ENCODE data around the gene KRT1.
"Not testable (repeated sequence)": the region's sequence is repeated elsewhere in the genome, so short reads cannot be mapped to it uniquely, and the experiment has no call there.

The KRT1 gene

DNA sequence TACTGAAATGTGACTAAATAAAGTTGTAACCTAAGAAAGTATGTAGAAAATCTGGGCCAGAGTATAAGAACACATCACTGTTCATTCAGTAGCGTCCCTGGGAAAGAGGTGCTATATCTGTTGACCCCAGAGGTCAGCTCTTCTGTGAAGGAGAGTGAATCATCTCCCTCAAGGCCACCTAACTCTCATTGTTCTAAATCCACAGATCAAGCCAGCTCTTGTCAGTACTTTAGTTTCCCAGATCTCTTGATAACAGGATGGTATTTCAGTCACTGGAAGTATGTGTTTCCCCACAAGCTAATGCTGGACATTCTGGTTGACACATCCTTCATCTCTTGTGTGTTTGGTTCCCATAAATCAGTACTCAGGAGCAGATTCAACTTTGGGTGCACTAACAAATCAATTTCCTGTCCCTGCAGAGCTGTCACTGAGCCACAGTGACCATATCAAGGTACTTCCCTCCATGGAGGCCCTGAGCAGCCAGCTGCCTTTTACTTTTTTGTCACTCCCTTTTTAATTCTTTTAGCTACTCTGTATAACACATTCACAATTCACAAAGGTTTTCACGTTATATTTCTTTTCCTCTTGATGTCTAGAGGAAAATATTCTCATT, 7.8 kb downstream of the KRT1 start:
- Histone ChIP-seq H3K4me1 (ENCODE audit: control insufficient read depth, insufficient read depth, low read length) (no peaks in the 10 kb centered on the region), H3K9ac (ENCODE audit: low read length) (no peak overlapping the region), H3K9me3 (ENCODE audit: control insufficient read depth, insufficient read depth, low read depth, low read length) (no peaks in the 10 kb centered on the region), H3K27me3 (ENCODE audit: control insufficient read depth, insufficient read depth, low read length) (0 out of 2 replicates have a peak, but pooled peaks cover 5% of the 10 kb centered on the region), H3K4me3 (ENCODE audit: low read depth, low read length) (no peak overlapping the region), H3K27ac (ENCODE audit: low read depth, low read length) (no peak overlapping the region), H3K36me3 (ENCODE audit: control insufficient read depth, insufficient read depth, low read length) (no peaks in the 10 kb centered on the region)

DNA sequence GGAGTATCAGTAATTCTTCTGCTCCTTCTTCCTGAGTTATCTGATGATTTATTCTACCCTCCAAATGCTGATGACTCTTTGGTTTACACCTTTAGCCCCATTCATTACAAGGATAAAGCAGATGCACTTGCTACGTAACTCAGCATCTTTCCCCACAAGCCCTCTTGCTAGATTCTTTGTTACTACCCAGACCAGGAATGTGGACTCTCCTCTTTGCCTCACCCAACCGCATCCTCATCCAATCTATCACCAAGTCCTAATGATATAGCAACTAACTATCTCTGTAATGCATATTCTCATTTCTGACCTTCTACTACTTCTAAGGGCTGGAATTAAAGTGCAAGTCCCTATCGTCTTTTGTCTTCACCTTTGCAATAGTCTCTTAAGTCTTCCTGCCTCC, 9.2 kb downstream of the KRT1 start:
- no peak overlapping the region for H3K4me3 ChIP-seq (ENCODE audit: low read depth, low read length)
- no peak overlapping the region for H3K9ac ChIP-seq (ENCODE audit: low read length)
- H3K36me3 ChIP-seq (ENCODE audit: control insufficient read depth, insufficient read depth, low read length): no peaks in the 10 kb centered on the region
- no peaks in the 10 kb centered on the region for H3K9me3 ChIP-seq (ENCODE audit: control insufficient read depth, insufficient read depth, low read depth, low read length)
- peaks cover 12% of the 10 kb centered on the region; the same call in 1 of the 2 replicates for H3K27me3 ChIP-seq (ENCODE audit: control insufficient read depth, insufficient read depth, low read length)
- no peak overlapping the region for H3K27ac ChIP-seq (ENCODE audit: low read depth, low read length)
- no peaks in the 10 kb centered on the region for H3K4me1 ChIP-seq (ENCODE audit: control insufficient read depth, insufficient read depth, low read length)

DNA sequence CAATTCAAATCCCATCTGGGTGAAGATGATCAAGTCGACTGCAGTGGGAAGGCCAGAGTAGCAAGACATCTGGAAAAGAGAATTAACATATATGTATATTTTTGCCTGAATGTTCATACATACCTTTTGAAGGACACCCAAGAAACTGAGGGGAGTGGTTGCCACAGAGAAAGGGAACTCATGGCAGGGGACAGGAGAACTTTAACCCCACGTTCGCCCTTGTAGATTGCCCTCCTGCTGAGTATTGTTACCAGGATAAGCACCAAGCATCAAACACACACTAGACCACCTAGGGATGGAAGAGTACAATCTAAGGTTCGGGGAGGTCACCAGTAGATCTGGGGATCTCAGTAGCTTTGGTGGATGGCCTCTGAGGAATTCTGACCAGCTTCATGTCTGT, 9.7 kb downstream of the KRT1 start:
- no peaks in the 10 kb centered on the region for H3K9me3 ChIP-seq (ENCODE audit: control insufficient read depth, insufficient read depth, low read depth, low read length)
- no peaks in the 10 kb centered on the region for H3K4me1 ChIP-seq (ENCODE audit: control insufficient read depth, insufficient read depth, low read length)
- no peak overlapping the region for H3K27ac ChIP-seq (ENCODE audit: low read depth, low read length)
- H3K36me3 ChIP-seq (ENCODE audit: control insufficient read depth, insufficient read depth, low read length): no peaks in the 10 kb centered on the region
- H3K9ac ChIP-seq (ENCODE audit: low read length): no peak overlapping the region
- H3K4me3 ChIP-seq (ENCODE audit: low read depth, low read length): no peak overlapping the region
- H3K27me3 ChIP-seq (ENCODE audit: control insufficient read depth, insufficient read depth, low read length): peaks cover 13% of the 10 kb centered on the region; the same call in 1 of the 2 replicates

DNA sequence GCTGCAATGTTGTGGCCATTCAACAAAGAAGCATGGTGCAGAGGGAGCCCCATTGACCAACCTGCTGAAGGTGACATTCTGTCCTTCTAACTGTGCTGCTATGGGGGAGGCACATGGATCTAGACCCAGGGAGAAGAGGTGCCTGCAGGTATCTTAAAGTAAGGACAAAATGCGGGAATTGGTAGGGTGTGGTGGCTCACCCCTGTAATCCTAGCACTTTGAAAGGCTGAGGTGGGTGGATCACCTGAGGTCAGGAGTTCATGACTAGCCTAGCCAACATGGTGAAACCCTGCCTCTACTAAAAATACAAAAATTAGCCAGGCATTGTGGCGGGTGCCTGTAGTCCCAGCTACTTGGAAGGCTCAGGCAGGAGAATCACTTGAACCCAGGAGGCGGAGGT, 10.3 kb downstream of the KRT1 start:
- not testable (repeated sequence) for H3K9me3 ChIP-seq (ENCODE audit: control insufficient read depth, insufficient read depth, low read depth, low read length); H3K4me1 ChIP-seq (ENCODE audit: control insufficient read depth, insufficient read depth, low read length); H3K36me3 ChIP-seq (ENCODE audit: control insufficient read depth, insufficient read depth, low read length); H3K27ac ChIP-seq (ENCODE audit: low read depth, low read length); H3K9ac ChIP-seq (ENCODE audit: low read length); H3K4me3 ChIP-seq (ENCODE audit: low read depth, low read length)
- peaks cover 13% of the 10 kb centered on the region; the same call in 1 of the 2 replicates for H3K27me3 ChIP-seq (ENCODE audit: control insufficient read depth, insufficient read depth, low read length)

DNA sequence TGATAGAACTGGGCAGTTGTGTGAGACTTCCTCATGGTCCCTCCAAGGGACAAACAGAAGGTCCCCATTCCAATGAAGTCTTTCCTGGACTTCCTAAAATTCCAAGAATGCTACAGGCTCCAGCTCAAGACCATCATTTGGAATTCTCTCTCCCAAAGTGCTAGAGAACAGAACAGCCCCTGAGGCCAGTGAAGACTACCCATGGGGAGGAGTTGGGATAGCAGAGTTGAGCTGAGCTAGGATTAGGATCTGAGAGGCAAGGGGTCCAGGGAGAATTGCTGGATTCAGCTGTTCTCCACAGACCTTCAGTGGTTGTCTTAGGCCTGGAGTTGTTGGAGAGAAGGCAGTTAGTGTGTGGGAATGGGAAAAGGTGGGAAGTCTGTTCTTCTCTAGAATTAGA, 10.8 kb downstream of the KRT1 start:
- H3K4me1 ChIP-seq (ENCODE audit: control insufficient read depth, insufficient read depth, low read length): no peaks in the 10 kb centered on the region
- H3K36me3 ChIP-seq (ENCODE audit: control insufficient read depth, insufficient read depth, low read length): no peaks in the 10 kb centered on the region
- H3K9me3 ChIP-seq (ENCODE audit: control insufficient read depth, insufficient read depth, low read depth, low read length): no peaks in the 10 kb centered on the region
- H3K4me3 ChIP-seq (ENCODE audit: low read depth, low read length): no peak overlapping the region
- peaks cover 11% of the 10 kb centered on the region; the same call in 1 of the 2 replicates for H3K27me3 ChIP-seq (ENCODE audit: control insufficient read depth, insufficient read depth, low read length)
- H3K27ac ChIP-seq (ENCODE audit: low read depth, low read length): no peak overlapping the region
- no peak overlapping the region for H3K9ac ChIP-seq (ENCODE audit: low read length)

DNA sequence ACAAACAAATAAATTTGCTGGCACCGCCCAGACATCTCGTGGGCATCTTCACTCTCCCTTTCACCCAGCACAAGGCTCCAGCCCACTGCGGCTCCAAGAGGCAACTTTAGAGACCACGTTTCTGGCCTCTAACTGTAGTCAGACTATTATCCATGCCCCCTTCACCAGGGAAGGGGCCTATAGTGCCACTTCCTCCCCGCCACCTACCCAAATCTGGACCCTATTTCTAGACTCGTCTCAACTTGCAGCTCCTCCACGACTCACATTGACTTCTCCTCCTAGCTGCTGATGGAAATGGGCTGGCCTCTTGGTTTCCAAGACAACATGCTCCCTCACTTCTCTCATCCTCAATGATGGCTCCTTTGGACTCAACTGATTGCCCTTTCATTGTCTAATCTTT, 12.3 kb downstream of the KRT1 start:
- Histone ChIP-seq H3K27ac (ENCODE audit: low read depth, low read length) (no peak overlapping the region), H3K36me3 (ENCODE audit: control insufficient read depth, insufficient read depth, low read length) (no peaks in the 10 kb centered on the region), H3K4me1 (ENCODE audit: control insufficient read depth, insufficient read depth, low read length) (no peaks in the 10 kb centered on the region), H3K9ac (ENCODE audit: low read length) (no peak overlapping the region), H3K4me3 (ENCODE audit: low read depth, low read length) (no peak overlapping the region), H3K27me3 (ENCODE audit: control insufficient read depth, insufficient read depth, low read length) (peaks cover 17% of the 10 kb centered on the region; the same call in 1 of the 2 replicates), H3K9me3 (ENCODE audit: control insufficient read depth, insufficient read depth, low read depth, low read length) (no peaks in the 10 kb centered on the region)

DNA sequence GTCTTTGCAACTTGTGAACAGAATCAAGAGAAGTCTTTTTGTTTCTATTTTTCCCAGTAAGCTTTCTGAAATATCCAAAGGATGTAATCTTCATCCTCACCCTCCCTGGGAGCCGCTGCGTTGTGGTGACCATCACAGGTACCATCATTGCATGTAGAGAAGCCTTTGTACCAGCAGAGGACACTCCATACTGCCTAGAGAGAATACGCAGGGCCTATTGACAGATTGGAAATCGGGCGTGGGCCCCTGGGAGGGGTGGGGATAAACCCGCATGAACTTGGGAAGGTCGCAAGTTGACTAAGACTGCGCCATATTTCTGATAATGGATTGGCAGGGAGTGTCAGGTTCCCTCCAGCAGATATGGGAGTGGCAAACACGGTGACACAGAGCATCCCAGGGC, 12.7 kb downstream of the KRT1 start:
- Histone ChIP-seq H3K9ac (ENCODE audit: low read length) (no peak overlapping the region), H3K4me1 (ENCODE audit: control insufficient read depth, insufficient read depth, low read length) (no peaks in the 10 kb centered on the region), H3K27ac (ENCODE audit: low read depth, low read length) (no peak overlapping the region), H3K27me3 (ENCODE audit: control insufficient read depth, insufficient read depth, low read length) (peaks cover 17% of the 10 kb centered on the region; the same call in 1 of the 2 replicates), H3K4me3 (ENCODE audit: low read depth, low read length) (no peak overlapping the region), H3K36me3 (ENCODE audit: control insufficient read depth, insufficient read depth, low read length) (no peaks in the 10 kb centered on the region), H3K9me3 (ENCODE audit: control insufficient read depth, insufficient read depth, low read depth, low read length) (no peaks in the 10 kb centered on the region)

DNA sequence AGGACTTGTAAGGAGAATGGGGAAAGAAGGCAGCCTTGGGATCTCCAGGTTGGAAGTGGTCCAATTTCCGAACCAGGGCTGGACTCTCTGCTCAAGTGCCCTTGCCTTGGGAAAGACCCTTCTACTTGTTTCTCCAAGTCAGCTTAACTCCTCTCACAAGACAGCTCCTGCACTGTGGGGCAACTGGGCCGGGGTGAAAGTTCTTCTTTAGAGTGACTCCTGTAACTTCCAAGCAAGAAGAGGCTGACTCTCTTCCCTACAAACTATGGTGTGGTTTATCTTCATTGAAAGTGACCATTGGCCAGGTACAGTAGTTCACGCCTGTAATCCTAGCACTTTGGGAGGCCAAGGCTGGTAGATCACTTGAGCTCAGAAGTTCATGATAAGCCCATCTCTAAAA, 13.7 kb downstream of the KRT1 start:
- H3K27me3 ChIP-seq (ENCODE audit: control insufficient read depth, insufficient read depth, low read length): peaks cover 17% of the 10 kb centered on the region; the same call in 1 of the 2 replicates
- H3K4me3 ChIP-seq (ENCODE audit: low read depth, low read length): no peak overlapping the region

DNA sequence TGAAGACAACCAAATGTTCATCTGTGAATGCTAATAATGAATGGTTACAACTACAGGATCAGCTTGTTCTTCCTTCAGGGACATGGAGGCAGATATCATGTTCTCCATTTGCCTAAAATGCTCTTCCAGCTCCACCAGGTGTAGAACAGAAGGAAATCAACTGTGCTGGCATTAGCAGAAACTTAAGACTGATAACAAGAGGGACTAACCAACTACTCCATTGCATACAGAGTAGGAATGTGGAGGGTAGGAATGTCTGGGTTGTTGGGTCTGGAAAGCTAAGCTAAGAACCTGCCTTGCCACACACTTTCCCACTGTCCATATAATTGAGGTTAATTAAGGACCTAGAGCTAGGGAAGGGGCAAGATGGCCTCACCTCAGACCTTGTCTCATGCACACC, 16.8 kb downstream of the KRT1 start:
- Histone ChIP-seq H3K4me3 (ENCODE audit: low read depth, low read length) (no peak overlapping the region), H3K4me1 (ENCODE audit: control insufficient read depth, insufficient read depth, low read length) (no peaks in the 10 kb centered on the region), H3K27ac (ENCODE audit: low read depth, low read length) (no peak overlapping the region), H3K9ac (ENCODE audit: low read length) (no peak overlapping the region), H3K27me3 (ENCODE audit: control insufficient read depth, insufficient read depth, low read length) (peaks cover 17% of the 10 kb centered on the region; the same call in 1 of the 2 replicates), H3K9me3 (ENCODE audit: control insufficient read depth, insufficient read depth, low read depth, low read length) (no peaks in the 10 kb centered on the region), H3K36me3 (ENCODE audit: control insufficient read depth, insufficient read depth, low read length) (no peaks in the 10 kb centered on the region)

More for the DNA sequence above, 13.7 kb downstream of the KRT1 start:
- Histone ChIP-seq H3K9me3 (ENCODE audit: control insufficient read depth, insufficient read depth, low read depth, low read length) (no peaks in the 10 kb centered on the region), H3K9ac (ENCODE audit: low read length) (no peak overlapping the region), H3K27ac (ENCODE audit: low read depth, low read length) (no peak overlapping the region), H3K4me1 (ENCODE audit: control insufficient read depth, insufficient read depth, low read length) (no peaks in the 10 kb centered on the region), H3K36me3 (ENCODE audit: control insufficient read depth, insufficient read depth, low read length) (no peaks in the 10 kb centered on the region)

DNA sequence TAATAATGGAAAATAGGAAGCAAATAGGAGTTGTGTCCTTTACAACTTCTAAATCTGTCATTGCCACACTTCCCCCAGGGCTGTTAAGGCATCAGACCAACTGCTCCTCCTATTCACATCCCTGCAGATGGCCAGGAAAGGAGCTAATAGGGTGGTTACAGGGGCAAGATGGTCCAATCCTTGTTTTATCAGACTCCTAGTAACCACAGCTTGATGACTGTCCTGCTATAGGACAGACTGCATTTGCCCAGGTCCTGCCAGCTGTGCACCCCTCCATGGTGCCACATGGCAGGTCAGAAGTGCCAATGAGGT, 17.3 kb downstream of the KRT1 start:
- no peak overlapping the region for H3K4me3 ChIP-seq (ENCODE audit: low read depth, low read length)

DNA sequence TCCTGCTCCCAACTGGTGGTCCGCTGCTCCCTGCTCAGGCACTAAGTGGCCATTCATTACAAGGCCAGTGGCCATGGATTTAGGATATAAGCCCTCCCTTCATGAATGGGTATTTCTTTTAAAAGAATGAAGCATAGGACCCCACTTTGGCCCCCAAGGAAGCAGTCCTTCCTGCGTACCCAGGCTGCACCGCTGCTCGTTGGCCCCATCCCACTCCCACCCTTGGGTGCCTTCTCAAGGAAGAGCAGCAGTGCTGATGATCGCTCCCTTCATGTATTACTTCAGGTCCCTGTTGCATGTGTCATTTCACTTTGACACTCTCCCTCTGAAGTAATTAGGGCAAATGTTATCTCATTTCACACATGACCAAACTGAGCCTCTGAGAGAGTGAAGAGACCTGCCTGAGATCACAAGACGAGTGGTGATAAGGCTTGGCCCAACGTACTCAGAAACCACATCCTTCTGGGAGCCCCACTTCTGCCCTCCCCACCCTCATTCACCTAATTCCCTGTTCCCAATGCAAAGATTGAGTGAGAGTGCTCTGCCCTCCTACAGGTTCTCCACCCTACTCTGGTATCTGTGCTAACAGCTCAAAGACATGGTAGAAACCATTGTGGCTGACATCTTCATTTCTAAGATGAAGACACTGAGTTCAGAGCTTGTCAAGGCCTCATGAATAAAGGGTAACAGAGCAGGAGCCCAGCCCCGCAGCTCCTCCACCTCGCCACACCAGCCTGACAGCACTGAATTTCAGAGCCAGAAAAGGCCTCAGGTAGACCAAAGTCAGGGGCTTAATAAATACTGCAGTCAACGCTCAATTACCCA, 17.9 kb downstream of the KRT1 start:
- no peak overlapping the region for H3K27ac ChIP-seq (ENCODE audit: low read depth, low read length)
- no peak overlapping the region for H3K4me3 ChIP-seq (ENCODE audit: low read depth, low read length)
- no peaks in the 10 kb centered on the region for H3K9me3 ChIP-seq (ENCODE audit: control insufficient read depth, insufficient read depth, low read depth, low read length)
- no peaks in the 10 kb centered on the region for H3K4me1 ChIP-seq (ENCODE audit: control insufficient read depth, insufficient read depth, low read length)
- H3K27me3 ChIP-seq (ENCODE audit: control insufficient read depth, insufficient read depth, low read length): peaks cover 17% of the 10 kb centered on the region; the same call in 1 of the 2 replicates
- H3K9ac ChIP-seq (ENCODE audit: low read length): no peak overlapping the region
- H3K36me3 ChIP-seq (ENCODE audit: control insufficient read depth, insufficient read depth, low read length): no peaks in the 10 kb centered on the region

More for the DNA sequence above, 17.3 kb downstream of the KRT1 start:
- Histone ChIP-seq H3K27me3 (ENCODE audit: control insufficient read depth, insufficient read depth, low read length) (peaks cover 17% of the 10 kb centered on the region; the same call in 1 of the 2 replicates), H3K4me1 (ENCODE audit: control insufficient read depth, insufficient read depth, low read length) (no peaks in the 10 kb centered on the region), H3K9ac (ENCODE audit: low read length) (no peak overlapping the region), H3K9me3 (ENCODE audit: control insufficient read depth, insufficient read depth, low read depth, low read length) (no peaks in the 10 kb centered on the region), H3K36me3 (ENCODE audit: control insufficient read depth, insufficient read depth, low read length) (no peaks in the 10 kb centered on the region), H3K27ac (ENCODE audit: low read depth, low read length) (no peak overlapping the region)

Measured in HUES6 (cell line).